ENCODE results near the gene MYCBP2. TPM values are rescaled to one million over a fixed set of nuclear protein-coding genes. Genes with fewer than 3 reads are reported as not detected.

MYCBP2 gene
- polyA plus RNA-seq, 1 experiment, result 22.9 TPM

- no peak for DNase-seq (ENCODE audit: low read depth)
- CTCF ChIA-PET, result interaction anchor here (1.5 kb wide), 1 partner anchor 15 kb away, joined by 5 read pairs; no protein-coding TSS in a partner anchor
- H3K27me3 ChIP-seq (ENCODE audit: control insufficient read depth, insufficient read depth, low read length), result no peaks in the 10 kb centered on the region
- POLR2A ChIA-PET, result no interaction called here
- H3K36me3 ChIP-seq (ENCODE audit: control insufficient read depth, insufficient read depth, low read length), result no peaks in the 10 kb centered on the region
- no peak for TF ChIP-seq CTCF (IDR thresholded peaks at IDR 0.05; ENCODE audit: insufficient read depth, low read depth, low read length)
- H3K4me3 ChIP-seq (ENCODE audit: low read depth, low read length), result no peak overlapping the region
These were observed 16.2 kb downstream of the MYCBP2 start for GRCh38 chr13:77310579-77311279.

GRCh38 chr13:77310161-77310560 lies 16.7 kb downstream of the MYCBP2 start:
- no peak for DNase-seq (ENCODE audit: low read depth)
- POLR2A ChIA-PET, result no interaction called here
- no peak for TF ChIP-seq CTCF (IDR thresholded peaks at IDR 0.05; ENCODE audit: insufficient read depth, low read depth, low read length)
- Histone ChIP-seq H3K36me3 (ENCODE audit: control insufficient read depth, insufficient read depth, low read length) (no peaks in the 10 kb centered on the region), H3K27me3 (ENCODE audit: control insufficient read depth, insufficient read depth, low read length) (no peaks in the 10 kb centered on the region), H3K4me3 (ENCODE audit: low read depth, low read length) (no peak overlapping the region)
- CTCF ChIA-PET, result no interaction called here

- DNase-seq (ENCODE audit: low read depth), result no peak
- Histone ChIP-seq H3K36me3 (ENCODE audit: control insufficient read depth, insufficient read depth, low read length) (no peaks in the 10 kb centered on the region), H3K27me3 (ENCODE audit: control insufficient read depth, insufficient read depth, low read length) (no peaks in the 10 kb centered on the region), H3K4me3 (ENCODE audit: low read depth, low read length) (no peak overlapping the region)
- no peak for TF ChIP-seq CTCF (IDR thresholded peaks at IDR 0.05; ENCODE audit: insufficient read depth, low read depth, low read length)
- CTCF ChIA-PET, result interaction anchor here (0.7 to 1.4 kb wide), 3 partner anchors 9 to 20 kb away, joined by 3 to 5 read pairs (median 3); no protein-coding TSS in a partner anchor
- POLR2A ChIA-PET, result no interaction called here
These were observed 17.6 kb downstream of the MYCBP2 start for GRCh38 chr13:77309254-77309653.

- CTCF ChIA-PET, result interaction anchor here (1.3 kb wide), 1 partner anchor 20 kb away, joined by 8 read pairs; the partner anchor contains the start of gene MYCBP2
These were observed 20.4 kb downstream of the MYCBP2 start for GRCh38 chr13:77306458-77306857.

GRCh38 chr13:77305266-77305665 lies 21.6 kb downstream of the MYCBP2 start:
- CTCF ChIA-PET, result no interaction called here
- DNase-seq (ENCODE audit: low read depth), result no peak
- no peak for TF ChIP-seq CTCF (IDR thresholded peaks at IDR 0.05; ENCODE audit: insufficient read depth, low read depth, low read length)
- Histone ChIP-seq H3K4me3 (ENCODE audit: low read depth, low read length) (no peak overlapping the region), H3K27me3 (ENCODE audit: control insufficient read depth, insufficient read depth, low read length) (no peaks in the 10 kb centered on the region), H3K36me3 (ENCODE audit: control insufficient read depth, insufficient read depth, low read length) (no peaks in the 10 kb centered on the region)
- POLR2A ChIA-PET, result no interaction called here

More at GRCh38 chr13:77306458-77306857, 20.4 kb downstream of the MYCBP2 start:
- no peak overlapping the region for H3K4me3 ChIP-seq (ENCODE audit: low read depth, low read length)
- no peaks in the 10 kb centered on the region for H3K27me3 ChIP-seq (ENCODE audit: control insufficient read depth, insufficient read depth, low read length)
- TF ChIP-seq CTCF (IDR thresholded peaks at IDR 0.05; ENCODE audit: insufficient read depth, low read depth, low read length), result no peak
- no peaks in the 10 kb centered on the region for H3K36me3 ChIP-seq (ENCODE audit: control insufficient read depth, insufficient read depth, low read length)
- no peak for DNase-seq (ENCODE audit: low read depth)
- POLR2A ChIA-PET, result interaction anchor here (0.5 kb wide), 1 partner anchor 134 kb away, joined by 3 read pairs; no protein-coding TSS in a partner anchor

Measured in BJ (cell line).